H1 (cell line): Measurements from ENCODE around the gene SRPK3. TPM values are rescaled to one million over a fixed set of nuclear protein-coding genes. Genes with fewer than 3 reads are reported as not detected.

Experiments
- JUND ChIP-seq: IDR thresholded peaks from 2 replicates; pipeline ENCODE4 v1.6.1; 2011; ENCODE audit warnings: mild to moderate bottlenecking, improper control_type of control experiment, low read length
- RNF2 ChIP-seq: fragments of 200-900, 300-1000 bp; sonication (generic); IDR thresholded peaks from 2 replicates; pipeline ENCODE4 v1.7.1; 2016; ENCODE audit warnings: borderline replicate concordance, low read depth, mild to moderate bottlenecking, antibody characterized with exemption, low read length; ENCODE audit not compliant: poor library complexity, severe bottlenecking; ENCODE audit errors: missing control alignments
- TAF1 ChIP-seq: IDR thresholded peaks from 2 replicates; pipeline ENCODE4 v1.6.1; 2011; ENCODE audit warnings: mild to moderate bottlenecking, low read depth, low read length
- polyA plus RNA-seq, 7 experiments: library from polyadenylated mRNA; depleted of rRNA in 3 of 7; stranded (reverse) in 5 of 7; unstranded in 2 of 7; fragments of >200 nt in 5 of 7; fragments of 200-250 nt in 2 of 7; gene quantifications; 1 replicate in 5 of 7; 2 replicates in 1 of 7; 4 replicates in 1 of 7; pipeline versions ENCODE4 v1.2.1 to v1.2.3, GENCODE V29; 2011 to 2013; ENCODE audit warnings: missing spikeins in 2 of 7, mixed read lengths in 2 of 7
- total RNA-seq: library from RNA; stranded (reverse); fragmentation: NEBNext Ultra II Directional; extraction: Animal tissue kit (Norgen Biotek cat#: 25700); gene quantifications from 2 replicates; pipeline ENCODE4 v1.2.1, GENCODE V29; 2021
- TF ChIP-seq, protein P1 (sequence below): fragments of 300-600 bp; sonication (generic); IDR thresholded peaks from 2 replicates; pipeline ENCODE4 v1.7.1; 2012; ENCODE audit warnings: low read length, moderate library complexity, mild to moderate bottlenecking, inconsistent platforms; ENCODE audit not compliant: insufficient replicate concordance

Gene SRPK3
- total and polyA plus RNA-seq, 2 of the 8 experiments (the other 6 are each of a cell fraction or from before 2014, with no cell fraction given) = not detected

DNA sequence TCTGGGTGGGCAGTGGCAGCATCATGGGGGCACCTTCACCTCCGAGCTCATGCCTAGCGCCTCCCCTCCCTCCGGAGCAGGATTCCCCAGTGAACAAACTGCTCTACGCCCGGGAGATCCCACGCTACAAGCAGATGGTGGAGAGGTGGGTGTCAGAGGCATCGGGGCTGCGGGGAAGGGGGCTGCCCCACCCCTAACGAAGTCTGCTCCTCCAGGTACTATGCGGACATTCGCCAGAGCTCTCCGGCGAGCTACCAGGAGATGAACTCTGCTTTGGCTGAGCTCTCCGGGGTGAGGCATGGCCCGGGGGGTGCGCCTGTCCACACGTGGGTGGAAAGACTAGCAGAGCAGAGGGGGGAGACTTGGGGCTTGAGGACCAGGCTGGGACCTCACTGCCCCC is 2.7 kb upstream of the SRPK3 start (continued):
- TF ChIP-seq, protein P1, sequence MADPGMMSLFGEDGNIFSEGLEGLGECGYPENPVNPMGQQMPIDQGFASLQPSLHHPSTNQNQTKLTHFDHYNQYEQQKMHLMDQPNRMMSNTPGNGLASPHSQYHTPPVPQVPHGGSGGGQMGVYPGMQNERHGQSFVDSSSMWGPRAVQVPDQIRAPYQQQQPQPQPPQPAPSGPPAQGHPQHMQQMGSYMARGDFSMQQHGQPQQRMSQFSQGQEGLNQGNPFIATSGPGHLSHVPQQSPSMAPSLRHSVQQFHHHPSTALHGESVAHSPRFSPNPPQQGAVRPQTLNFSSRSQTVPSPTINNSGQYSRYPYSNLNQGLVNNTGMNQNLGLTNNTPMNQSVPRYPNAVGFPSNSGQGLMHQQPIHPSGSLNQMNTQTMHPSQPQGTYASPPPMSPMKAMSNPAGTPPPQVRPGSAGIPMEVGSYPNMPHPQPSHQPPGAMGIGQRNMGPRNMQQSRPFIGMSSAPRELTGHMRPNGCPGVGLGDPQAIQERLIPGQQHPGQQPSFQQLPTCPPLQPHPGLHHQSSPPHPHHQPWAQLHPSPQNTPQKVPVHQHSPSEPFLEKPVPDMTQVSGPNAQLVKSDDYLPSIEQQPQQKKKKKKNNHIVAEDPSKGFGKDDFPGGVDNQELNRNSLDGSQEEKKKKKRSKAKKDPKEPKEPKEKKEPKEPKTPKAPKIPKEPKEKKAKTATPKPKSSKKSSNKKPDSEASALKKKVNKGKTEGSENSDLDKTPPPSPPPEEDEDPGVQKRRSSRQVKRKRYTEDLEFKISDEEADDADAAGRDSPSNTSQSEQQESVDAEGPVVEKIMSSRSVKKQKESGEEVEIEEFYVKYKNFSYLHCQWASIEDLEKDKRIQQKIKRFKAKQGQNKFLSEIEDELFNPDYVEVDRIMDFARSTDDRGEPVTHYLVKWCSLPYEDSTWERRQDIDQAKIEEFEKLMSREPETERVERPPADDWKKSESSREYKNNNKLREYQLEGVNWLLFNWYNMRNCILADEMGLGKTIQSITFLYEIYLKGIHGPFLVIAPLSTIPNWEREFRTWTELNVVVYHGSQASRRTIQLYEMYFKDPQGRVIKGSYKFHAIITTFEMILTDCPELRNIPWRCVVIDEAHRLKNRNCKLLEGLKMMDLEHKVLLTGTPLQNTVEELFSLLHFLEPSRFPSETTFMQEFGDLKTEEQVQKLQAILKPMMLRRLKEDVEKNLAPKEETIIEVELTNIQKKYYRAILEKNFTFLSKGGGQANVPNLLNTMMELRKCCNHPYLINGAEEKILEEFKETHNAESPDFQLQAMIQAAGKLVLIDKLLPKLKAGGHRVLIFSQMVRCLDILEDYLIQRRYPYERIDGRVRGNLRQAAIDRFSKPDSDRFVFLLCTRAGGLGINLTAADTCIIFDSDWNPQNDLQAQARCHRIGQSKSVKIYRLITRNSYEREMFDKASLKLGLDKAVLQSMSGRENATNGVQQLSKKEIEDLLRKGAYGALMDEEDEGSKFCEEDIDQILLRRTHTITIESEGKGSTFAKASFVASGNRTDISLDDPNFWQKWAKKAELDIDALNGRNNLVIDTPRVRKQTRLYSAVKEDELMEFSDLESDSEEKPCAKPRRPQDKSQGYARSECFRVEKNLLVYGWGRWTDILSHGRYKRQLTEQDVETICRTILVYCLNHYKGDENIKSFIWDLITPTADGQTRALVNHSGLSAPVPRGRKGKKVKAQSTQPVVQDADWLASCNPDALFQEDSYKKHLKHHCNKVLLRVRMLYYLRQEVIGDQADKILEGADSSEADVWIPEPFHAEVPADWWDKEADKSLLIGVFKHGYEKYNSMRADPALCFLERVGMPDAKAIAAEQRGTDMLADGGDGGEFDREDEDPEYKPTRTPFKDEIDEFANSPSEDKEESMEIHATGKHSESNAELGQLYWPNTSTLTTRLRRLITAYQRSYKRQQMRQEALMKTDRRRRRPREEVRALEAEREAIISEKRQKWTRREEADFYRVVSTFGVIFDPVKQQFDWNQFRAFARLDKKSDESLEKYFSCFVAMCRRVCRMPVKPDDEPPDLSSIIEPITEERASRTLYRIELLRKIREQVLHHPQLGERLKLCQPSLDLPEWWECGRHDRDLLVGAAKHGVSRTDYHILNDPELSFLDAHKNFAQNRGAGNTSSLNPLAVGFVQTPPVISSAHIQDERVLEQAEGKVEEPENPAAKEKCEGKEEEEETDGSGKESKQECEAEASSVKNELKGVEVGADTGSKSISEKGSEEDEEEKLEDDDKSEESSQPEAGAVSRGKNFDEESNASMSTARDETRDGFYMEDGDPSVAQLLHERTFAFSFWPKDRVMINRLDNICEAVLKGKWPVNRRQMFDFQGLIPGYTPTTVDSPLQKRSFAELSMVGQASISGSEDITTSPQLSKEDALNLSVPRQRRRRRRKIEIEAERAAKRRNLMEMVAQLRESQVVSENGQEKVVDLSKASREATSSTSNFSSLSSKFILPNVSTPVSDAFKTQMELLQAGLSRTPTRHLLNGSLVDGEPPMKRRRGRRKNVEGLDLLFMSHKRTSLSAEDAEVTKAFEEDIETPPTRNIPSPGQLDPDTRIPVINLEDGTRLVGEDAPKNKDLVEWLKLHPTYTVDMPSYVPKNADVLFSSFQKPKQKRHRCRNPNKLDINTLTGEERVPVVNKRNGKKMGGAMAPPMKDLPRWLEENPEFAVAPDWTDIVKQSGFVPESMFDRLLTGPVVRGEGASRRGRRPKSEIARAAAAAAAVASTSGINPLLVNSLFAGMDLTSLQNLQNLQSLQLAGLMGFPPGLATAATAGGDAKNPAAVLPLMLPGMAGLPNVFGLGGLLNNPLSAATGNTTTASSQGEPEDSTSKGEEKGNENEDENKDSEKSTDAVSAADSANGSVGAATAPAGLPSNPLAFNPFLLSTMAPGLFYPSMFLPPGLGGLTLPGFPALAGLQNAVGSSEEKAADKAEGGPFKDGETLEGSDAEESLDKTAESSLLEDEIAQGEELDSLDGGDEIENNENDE = no peak
- TF ChIP-seq TAF1 (no peak), RNF2 (no peak), JUND (no peak)
